HG03571 (cell line): ENCODE data around the gene ANXA1.

Source experiments
- ATAC-seq: cut with Tn5 transposase; IDR thresholded peaks from one replicate; pipeline ENCODE4 v1.9.1; 2021; ENCODE audit not compliant: unreplicated experiment

The ANXA1 gene

DNA sequence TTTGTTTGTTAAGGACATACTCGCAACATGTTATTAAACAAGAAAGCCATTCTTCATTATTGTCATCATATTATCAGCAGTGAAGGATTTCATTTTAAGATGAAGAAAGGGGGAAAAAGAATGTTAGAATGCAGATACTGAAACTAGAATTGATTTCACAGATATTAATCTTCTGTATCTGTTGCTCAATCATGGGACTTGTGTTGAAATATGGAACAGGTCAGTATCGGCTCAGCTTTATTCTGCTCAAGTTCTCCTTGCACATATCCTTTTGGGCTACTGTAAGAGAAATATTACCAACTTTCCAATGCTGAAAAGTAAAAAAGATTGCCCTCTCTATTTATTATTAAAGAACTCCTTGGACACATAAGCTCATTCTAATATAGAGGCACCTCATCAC, 13.8 kb upstream of the ANXA1 start:
- no peak for ATAC-seq

DNA sequence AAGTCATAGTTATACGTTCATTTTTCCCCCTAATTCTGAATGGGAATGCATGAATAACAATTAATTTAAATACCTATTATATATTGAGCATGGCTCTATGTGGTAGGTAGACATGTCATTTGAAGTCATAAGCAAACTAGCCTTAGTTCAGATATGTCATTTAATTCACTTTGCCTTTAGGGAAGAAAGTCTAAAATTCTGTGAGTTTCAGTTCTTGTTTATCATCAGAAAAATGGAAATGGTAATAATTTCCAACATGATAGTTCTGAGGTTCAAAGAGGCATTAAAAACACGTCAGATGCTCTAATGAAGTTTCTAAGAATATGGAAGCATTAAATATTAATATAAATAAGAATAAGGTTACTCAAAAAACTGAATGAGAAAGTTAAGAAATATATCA, 13.1 kb upstream of the ANXA1 start:
- no peak for ATAC-seq

DNA sequence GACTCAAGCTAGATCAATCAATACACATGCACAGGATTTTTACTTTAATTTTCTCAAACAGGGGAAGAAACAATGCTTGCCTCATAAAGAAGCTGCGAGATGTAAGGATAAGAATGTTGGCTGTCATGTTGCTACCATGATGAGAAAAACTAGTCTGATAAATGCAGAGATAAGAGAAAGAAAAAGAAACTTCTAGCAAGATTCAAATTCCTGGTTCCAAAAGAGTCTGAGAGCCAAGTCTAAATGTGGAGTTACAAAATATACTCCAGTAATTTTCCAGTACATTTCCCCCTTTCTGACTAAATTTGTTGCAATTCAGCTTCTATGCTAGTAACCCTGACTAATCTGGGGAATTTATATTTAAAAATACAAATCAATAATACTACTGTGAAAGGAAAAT, 10.4 kb upstream of the ANXA1 start:
- no peak for ATAC-seq

DNA sequence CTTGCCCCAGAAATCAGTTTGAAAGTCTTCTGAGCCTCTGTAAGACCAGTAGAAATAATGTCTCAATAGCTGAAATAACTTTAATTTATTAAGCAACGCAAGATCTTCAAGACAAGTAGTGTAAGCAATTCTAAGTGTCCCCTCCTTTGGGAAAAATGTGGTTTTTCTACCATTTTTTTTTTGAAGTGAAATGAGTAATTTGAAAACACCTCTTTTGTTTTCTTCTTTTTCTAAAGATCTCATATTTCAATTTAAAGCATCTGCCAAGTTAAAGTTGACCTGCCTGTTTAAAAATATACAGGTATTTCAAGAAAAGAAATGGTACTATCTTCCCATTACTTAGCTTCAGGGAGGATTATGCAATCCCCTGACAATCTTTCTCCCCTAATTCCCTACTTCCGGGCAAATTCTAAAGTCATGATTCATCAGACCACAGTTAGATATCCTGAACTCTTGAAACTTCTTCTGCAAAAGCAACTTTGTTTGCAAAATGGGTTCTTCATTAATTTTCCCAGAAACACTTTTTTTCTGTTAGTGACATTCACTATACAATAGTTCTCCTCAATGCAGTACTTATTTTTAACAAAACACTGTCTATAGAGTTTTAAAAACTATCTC, 7.8 kb upstream of the ANXA1 start:
- ATAC-seq = no peak

DNA sequence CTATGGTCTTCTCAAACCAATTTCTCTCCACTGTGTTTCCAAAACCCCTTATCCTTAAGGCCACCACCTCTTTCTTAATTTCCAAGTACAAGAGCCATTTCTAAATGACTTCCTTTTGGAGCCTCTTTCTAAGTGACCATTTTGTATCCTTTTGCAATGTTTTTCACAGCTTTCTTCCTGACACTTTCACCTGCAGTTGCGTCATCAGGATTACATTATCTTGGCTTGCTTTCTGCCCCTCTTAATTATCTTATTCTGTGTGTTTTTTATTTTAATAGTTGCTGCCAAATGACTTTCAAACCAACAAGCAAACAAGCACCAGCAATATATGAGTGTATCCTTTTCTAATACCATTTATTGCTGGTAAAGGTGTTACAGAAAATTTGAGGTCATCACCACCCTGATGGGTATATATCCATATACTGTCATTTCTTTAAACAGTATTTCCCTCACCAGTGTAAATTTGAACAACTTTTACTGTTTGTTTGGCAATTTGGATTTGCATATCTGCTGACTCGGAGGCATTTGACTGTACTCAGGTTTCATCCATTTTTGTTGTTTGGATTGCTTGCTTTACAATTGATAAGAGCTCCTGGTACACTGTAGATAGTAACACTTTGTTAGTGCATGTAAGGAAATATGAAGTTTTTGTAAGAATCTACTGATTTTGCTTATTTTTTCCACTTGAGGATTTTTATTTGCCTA, 5.4 kb upstream of the ANXA1 start:
- ATAC-seq = no peak

DNA sequence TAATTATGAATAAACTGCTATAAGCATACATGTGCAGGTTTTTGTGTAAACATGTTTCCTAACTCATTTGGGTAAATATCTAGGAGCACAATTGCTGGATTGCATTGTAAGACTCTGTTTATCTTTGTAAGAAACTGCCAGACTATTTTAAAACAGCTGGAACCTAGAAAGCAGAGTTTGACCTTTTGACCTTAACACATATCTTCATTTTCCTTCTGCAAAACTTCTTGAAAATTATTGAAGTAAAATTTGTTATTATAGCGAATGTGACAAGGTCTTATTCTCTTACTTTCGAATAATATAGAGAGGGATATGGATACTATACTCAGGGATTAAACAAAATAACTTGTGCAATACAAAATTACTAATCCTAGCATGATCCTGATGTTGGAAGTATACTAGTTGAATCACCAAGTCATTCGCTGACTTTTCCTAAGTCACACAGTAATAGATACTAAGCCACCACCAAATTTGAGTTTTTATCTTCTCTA, 3.2 kb upstream of the ANXA1 start:
- no peak for ATAC-seq

DNA sequence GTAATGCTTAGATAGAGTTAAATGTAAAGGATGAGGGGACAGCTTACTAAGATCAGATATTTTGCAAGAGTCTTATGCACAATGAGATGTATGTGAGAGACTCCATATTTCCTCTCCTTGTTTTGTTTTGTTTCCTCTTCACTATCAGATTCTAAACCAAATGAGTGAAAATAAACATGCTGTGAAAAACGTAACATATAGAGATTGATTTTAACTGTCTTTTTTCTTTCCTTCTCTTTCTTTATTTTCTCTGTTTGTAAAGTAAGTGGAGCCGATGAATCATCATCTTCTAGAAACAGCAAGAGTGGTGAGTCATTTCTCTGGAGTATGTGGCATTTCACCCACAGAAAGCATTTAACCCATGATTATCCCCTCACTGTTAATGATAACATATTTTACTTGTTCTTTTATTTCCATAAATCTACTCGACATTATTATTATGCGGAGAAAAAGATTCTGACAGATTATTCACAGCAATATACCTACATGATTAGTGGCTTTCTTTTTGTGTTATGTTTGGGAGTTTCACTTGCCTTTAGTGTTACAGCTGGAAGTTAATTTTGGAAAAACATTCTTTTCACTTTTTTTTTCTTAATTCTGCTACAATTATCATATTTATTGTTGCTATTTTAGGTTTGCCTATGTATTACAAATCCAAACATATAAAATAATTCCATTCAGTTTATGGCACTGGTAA, 2.1 kb upstream of the ANXA1 start:
- ATAC-seq = peak; percentile 73

DNA sequence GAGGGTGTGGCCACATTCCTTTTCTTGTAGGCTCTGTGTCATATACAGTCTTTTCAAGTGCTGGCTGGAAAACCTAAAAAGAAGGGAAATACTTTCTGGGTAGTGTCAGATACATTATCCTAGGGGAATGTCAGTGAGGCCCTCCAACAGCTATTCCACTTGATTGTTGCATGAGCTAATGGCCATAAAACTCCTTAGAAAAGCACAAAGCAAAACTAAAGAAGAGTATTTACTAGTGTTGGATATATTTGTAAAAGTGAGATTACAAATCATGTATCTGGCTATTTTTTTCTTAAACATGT, 829 bp downstream of the ANXA1 start:
- ATAC-seq = no peak

DNA sequence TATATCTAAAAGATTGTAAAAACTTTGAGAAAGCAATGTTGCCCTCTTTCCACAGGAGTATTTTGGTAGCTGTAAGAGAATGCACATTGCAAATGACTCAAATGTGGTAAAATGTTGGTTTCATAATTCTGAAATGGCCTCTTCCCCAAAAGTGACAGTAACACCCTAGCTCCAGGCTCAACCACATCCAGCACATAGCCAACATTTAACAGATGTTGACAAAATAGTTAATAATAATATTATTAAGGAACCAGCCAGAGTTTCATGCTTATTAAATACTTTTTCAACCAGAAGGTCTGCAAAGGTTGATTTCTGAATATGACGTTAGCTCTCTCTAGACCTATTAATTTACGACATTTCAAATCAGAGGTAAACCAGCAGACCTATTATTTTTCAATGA, 1.3 kb downstream of the ANXA1 start:
- no peak for ATAC-seq

DNA sequence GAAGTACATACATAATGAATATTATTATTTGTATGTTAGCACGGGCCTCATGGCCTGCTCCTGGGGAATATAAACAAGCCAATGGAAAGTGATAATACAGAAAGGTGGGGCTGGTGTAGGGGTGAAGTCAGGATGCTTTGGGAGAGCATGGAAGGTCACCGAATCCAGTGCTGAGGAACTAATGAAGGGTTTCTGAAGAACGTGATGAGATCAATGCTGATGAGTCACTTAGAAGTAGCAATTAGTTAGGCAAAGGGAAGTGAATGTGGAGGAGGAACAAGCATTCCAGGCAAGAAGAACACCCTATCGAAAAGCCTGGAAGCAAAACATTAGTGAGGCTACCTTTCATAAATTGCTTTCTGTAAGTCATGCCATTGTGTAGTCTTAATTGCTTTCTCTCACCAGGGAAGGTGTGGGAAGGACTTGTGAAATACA, 2.1 kb downstream of the ANXA1 start:
- no peak for ATAC-seq

DNA sequence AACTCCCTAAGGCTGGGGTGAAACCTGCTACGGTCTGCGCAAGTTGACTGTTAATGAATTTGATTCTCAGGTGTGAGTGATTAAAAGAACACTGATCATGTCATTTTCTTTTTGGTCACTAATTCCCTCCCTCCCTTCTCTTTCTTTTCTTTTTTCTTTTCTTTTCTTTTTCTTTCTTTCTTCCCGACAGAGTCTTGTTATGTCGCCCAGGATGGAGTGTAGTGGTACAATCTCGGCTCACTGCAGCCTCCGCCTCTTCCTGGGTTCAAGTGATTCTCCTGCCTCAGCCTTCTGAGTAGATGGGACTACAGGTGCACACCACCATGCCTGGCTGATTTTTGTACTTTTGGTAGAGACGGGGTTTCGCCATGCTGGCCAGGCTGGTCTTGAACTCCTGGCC, 2.6 kb downstream of the ANXA1 start:
- no peak for ATAC-seq

DNA sequence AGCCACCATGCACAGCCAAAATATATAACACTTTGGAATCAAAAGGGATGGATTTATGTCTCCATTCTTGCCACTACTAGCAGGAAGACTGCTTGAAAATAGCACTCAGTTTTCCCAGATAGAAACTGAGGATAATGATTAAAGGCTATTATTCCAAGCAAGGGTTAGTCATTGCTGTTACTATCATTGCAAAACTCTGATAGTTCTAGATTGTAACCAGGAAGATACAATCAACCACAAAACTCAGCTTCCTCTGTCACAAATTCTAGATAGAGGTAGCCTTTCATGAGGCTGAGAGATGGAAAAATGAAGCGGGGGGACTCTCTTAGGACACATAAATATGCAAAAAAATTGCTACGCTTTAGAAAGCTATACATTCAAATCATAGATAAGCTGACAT, 3.1 kb downstream of the ANXA1 start:
- ATAC-seq = no peak

DNA sequence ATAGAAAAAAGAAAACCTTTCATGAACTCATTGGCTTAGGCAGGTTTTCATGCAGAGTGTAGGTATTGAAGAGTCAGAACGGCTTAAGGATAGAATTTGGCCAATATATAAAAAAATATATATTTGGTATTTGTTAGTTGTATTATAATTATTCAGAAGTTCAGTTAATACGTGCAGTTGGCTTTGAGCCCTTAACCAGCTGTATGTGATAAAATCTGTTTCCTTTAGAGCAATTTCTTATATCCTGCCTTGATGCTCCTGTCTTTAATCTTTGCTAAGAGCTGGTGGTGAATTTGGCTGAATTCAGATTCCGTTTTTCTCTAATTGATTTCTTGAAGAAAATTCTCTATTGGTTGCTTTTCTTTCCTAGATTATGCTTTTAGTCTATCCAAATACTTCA, 3.7 kb downstream of the ANXA1 start:
- ATAC-seq = no peak

DNA sequence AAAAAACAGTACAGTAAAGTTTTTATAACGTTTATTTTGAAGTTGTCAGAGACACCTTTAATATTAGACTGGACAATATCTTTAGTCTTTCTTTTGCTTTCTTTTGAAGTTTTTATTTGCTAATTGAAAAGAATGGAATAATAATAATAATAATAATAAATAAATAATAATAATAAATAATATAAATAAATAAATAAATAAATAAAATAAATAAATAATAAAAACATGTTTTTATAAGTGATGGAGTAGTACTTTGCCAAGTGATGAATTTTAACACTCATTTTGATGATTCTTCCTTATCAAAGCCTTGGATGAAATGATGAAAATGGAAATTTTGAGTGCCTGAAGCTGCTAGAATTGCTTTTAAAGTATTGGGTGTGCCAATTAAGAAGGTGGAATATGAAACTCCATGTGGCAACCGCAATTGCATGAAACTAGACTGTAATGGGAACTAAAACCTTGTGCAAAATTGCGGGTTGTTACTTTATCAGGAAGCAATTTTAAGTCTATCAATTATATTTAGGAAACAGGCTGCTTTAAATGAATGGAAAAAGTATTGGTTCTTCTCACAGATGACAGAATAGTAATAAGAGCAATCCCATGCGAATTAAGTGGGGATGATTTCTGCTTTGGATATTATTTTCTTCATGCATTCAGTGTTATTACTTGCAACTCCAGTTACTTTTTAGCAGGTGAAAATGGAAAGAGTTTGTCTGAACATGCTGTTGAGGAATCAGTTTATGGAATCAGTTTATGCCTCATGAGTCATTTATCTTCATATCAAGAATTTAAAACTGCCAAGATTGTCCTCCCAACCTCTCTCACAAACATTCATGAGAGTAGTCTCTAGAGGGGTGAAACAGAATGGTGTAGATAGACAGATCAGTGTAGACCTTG, 4.6 kb downstream of the ANXA1 start:
- no peak for ATAC-seq

DNA sequence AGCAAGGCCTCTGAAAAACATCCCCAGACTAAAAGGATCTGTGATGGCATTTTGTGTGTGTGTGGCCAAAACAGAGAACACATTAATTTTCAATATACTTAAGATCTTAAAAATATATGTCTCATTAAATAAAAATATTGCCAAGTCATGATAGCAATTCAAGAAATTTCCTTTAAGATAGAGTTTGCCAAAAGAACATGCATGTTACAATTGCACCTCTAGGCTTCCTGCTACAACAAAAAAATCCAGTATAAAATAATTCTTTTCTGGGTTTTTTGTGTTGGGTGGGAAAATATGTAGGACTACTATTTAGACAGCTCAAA, 5.2 kb downstream of the ANXA1 start:
- ATAC-seq = no peak

DNA sequence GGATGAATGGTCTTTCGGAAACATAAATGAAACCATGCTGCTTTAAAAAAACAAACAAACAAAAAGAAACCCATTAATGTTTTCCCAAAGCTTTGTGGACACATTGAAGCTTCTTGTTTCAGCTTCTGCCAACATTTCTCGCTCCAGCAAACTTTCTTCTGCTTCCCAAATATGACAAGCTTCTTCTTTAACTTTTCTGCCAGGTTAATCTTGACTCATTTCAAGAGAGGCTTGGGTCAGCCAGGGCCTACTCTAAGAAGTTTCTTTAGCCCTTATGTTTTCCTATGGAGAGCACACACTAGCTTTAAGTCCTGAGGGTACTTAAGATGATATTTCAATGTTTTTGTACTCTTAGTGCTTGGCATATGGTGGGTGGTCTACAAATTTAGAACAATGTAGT, 6.1 kb downstream of the ANXA1 start:
- ATAC-seq = no peak

DNA sequence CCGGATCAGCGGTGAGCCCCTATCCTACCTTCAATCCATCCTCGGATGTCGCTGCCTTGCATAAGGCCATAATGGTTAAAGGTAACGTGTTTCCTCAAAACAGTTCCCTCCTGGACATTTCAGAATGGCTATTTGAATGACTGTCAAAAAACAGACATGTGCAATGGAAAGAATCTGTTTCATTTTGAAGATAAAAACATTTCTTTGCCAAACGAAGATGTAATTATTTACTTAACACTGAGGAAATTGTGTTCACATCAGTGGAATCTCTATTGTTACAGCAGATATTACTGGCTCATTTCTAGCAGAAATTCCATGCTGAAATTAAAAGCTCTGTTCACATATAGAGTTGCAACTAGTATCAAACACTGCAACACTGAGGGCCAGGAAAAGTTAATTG, 7.1 kb downstream of the ANXA1 start:
- no peak for ATAC-seq

DNA sequence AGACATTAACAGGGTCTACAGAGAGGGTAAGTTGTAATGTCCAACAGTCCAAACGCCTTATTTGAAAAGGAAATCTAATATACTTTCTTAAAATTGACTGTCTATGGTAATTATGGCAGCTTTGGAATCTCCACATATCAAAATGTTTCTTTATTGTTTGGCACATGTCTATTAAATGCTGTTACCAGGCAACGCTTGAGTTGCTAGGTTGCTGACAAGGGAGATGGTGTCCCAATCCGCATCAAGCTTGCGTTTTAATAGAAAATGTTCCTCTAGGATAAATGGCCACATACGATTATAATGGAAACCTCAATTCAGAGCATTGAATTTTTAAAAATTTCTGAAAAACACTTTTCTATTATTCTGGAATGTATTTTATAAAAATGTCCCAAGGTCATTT, 9.2 kb downstream of the ANXA1 start:
- no peak for ATAC-seq

DNA sequence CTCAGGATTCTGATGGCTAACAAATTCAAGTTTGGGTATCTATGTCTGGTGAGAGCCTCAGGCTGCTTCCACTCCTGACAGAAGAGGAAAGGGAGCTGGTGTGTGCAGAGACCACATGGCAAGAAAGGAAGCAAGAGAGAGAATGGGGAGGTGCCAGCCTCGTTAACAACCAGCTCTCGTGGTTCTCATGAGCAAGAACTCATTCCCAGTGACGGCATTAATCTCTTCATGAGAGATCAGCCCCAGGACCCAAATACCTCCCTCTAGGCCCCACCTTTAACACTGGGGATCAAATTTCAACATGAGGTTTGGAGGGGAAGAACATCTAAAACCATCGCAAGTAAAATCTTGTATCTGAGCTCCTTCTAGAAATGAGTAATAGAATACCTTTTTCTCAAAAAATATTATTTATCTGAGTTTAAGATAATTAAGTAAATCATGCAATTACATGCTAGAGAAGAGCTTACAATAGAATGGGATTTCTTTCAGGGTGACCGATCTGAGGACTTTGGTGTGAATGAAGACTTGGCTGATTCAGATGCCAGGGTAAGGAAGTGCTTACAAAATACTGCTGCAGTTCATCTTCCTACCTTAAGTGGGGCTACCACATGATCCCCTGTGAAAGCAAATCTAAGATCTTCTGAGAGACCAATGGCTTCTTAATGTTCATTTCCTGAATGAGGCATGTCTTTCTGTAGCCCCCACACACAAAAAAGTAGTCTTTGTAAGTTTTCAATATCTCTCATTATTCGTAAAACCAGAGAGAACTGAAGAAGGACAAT, 11.5 kb downstream of the ANXA1 start:
- no peak for ATAC-seq

DNA sequence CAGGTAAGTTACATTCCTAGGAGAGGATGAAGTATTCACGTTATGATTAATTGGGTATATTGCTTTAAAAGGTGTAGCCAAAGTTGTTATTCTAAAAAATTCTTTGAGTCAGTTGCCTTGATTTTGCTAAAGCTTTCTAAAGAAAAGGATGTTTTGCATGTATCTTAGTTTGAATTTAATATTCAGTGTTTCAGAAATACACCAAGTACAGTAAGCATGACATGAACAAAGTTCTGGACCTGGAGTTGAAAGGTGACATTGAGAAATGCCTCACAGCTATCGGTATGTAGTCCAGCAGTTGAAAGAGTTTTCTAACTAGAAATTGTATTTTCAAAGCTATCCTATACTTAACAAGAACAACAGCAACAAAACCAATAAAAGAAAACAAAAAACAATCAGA, 14.2 kb downstream of the ANXA1 start:
- no peak for ATAC-seq

DNA sequence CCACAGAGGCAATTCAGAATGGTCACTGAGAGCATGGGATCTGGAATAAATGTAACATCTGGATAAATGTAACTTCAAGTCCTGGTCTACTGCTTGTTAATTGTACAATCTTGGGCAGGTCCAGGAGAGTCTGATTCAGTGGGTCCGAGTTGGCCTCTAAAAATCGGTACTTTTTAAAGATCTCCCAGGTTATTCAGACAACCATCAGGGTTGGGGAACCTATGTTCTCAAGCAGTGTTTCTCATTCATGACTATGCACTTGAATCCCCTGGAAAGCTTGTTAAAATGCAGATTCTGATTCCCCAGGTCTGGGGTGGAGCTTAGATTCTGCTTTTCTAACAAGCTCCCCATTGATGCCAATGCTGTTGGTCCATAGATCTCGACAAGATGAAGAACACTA, 14.8 kb downstream of the ANXA1 start:
- ATAC-seq = no peak
